Colonic mucosa (tissue), 4 donors: ENCODE results near the gene RAC3. TPM values are rescaled to one million over a fixed set of nuclear protein-coding genes. Genes with fewer than 3 reads are reported as not detected.

ENCODE experiments used
- DNase-seq: peaks from one replicate; pipeline ENCODE4 v3.0.0-alpha.2; 2020
- H3K27ac ChIP-seq: fragments of 200-600 bp; one replicate; pipeline ENCODE4 v1.8.0; 2021
- H3K27me3 ChIP-seq: fragments of 200-600 bp; one replicate; pipeline ENCODE4 v1.8.0; 2021
- H3K36me3 ChIP-seq: fragments of 200-600 bp; one replicate; pipeline ENCODE4 v1.8.0; 2021
- H3K4me1 ChIP-seq: fragments of 200-600 bp; one replicate; pipeline ENCODE4 v1.8.0; 2021; ENCODE audit warnings: mild to moderate bottlenecking
- H3K4me3 ChIP-seq: fragments of 200-600 bp; one replicate; pipeline ENCODE4 v1.8.0; 2021
- H3K9ac ChIP-seq, 2 donors: one replicate each; pipeline ENCODE4 v1.7.0; 2013; ENCODE audit warnings: control low read depth in 2 of 2, low read depth in 2 of 2, low read length in 2 of 2
- H3K9me3 ChIP-seq: fragments of 200-600 bp; one replicate; pipeline ENCODE4 v1.8.0; 2021
- intact Hi-C: fragments of 100-400 bp; cut with DNase I; formaldehyde crosslinking; loops from one replicate; pipeline ENCODE4 v1.14.1; 2022
- total RNA-seq, 2 donors: library from RNA; stranded (reverse); fragmentation: NEBNext Ultra II Directional in 1 of 2; extraction: Animal tissue kit (Norgen Biotek cat#: 25700) in 1 of 2; gene quantifications; one replicate each; pipeline ENCODE4 v1.2.1, GENCODE V29; 2021
- TF ChIP-seq, protein P1 (sequence below): fragments of 200-600 bp; IDR thresholded peaks from one replicate; pipeline ENCODE4 v1.8.0; 2022; ENCODE audit warnings: antibody characterized with exemption, mild to moderate bottlenecking
- donor health status: healthy.
- donor health status: DM: no; HTN: no; CAD: no.
- donor health status: DM: no; HTN: no; CAD: no.

The RAC3 gene
- total RNA-seq, 2 donors from 2014 or later = 7.0 to 16.6 TPM

DNA sequence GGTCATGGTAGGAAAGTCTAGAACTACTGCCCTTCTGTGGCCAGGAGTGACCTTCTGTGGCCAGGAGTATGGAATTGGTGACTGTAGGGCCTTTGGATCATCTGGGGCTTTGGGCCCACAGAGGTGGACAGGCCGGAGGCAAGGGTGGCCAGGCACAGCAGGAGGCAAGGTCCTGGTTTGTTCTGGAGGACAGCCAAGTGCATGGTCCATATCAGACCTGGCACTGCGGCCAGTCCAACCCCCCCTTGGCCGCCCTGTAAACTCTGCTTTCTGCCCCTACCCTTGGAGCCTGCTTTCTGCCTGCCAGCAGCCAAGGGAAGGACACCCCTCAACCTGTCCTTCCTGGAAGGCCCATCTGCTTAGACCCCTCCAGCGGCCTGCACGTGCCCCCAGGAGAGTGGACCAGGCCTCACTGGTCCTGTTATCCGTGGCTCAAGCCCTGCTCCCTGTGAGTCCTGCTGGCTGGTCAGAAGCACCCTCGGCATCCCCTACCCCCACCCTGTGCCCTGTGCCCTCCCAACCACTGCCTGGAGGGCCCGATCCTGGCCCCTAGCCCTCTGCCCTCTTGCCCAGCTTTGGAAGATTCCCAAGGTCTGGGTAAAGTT, 8.3 kb downstream of the RAC3 start:
- Histone ChIP-seq H3K27me3 (no peaks in the 10 kb centered on the region), H3K9ac (no peak overlapping the region), H3K4me1 (peaks cover 10% of the 10 kb centered on the region), H3K9me3 (no peaks in the 10 kb centered on the region), H3K27ac (no peak overlapping the region), H3K36me3 (no peaks in the 10 kb centered on the region), H3K4me3 (no peak overlapping the region)
- DNase-seq = no peak
- TF ChIP-seq, protein P1, sequence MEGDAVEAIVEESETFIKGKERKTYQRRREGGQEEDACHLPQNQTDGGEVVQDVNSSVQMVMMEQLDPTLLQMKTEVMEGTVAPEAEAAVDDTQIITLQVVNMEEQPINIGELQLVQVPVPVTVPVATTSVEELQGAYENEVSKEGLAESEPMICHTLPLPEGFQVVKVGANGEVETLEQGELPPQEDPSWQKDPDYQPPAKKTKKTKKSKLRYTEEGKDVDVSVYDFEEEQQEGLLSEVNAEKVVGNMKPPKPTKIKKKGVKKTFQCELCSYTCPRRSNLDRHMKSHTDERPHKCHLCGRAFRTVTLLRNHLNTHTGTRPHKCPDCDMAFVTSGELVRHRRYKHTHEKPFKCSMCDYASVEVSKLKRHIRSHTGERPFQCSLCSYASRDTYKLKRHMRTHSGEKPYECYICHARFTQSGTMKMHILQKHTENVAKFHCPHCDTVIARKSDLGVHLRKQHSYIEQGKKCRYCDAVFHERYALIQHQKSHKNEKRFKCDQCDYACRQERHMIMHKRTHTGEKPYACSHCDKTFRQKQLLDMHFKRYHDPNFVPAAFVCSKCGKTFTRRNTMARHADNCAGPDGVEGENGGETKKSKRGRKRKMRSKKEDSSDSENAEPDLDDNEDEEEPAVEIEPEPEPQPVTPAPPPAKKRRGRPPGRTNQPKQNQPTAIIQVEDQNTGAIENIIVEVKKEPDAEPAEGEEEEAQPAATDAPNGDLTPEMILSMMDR = no peak
- intact Hi-C loops = loop anchor here (10.0 kb wide), 1 partner anchor 285 kb away; no protein-coding TSS in a partner anchor

DNA sequence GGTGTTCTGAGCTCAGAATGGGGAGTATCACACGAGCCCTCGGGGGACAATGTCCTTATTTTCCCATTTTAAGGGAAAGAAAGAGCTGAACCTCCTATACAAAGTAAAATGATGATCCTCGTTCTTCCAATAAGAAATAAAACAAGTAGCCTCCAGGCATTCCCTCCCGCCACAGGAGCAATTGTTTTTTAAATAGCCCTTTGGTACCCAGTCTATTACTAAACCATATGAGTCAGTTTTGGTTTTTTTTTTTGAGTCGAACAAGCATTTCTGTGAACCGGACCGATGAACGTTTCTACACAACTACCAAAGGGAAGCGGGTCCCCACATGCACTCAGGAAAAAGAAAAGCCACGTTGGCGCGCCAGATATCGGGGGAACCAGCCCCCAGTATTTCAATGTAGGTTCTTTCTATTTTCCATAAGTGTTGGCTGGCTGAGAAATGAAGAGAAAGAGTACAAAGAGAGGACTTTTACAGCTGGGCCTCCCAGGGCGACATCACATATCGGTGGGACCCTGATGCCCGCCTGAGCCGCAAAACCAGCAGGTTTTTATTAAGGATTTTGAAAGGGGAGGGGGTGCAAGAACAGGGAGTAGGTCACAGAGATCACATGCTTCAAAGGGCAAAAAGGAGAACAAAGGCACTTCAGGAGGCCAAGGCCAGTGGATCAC, 9.8 kb downstream of the RAC3 start:
- Histone ChIP-seq H3K9ac (no peak overlapping the region), H3K27ac (no peak overlapping the region), H3K4me1 (peaks cover 9% of the 10 kb centered on the region), H3K4me3 (no peak overlapping the region), H3K36me3 (no peaks in the 10 kb centered on the region), H3K27me3 (no peaks in the 10 kb centered on the region), H3K9me3 (no peaks in the 10 kb centered on the region)
- intact Hi-C loops = no loop called here
- DNase-seq = no peak
- TF ChIP-seq, protein P1 = no peak

DNA sequence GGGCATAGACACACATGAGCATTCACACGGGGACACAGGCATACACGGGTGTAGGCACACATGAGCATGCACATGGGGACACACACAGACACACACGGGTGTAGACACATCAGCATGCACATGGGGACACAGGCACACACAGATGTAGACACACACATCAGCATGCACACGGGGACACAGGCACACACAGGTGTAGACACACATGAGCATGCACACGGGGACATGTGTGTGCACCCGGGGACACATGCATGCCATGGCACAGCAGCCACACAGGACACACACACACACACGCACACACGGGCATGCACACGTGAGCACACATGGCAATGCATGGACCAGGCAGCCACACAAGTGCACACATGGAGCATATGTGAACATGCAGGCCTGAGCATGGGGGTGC, 11.2 kb downstream of the RAC3 start:
- Histone ChIP-seq H3K27ac (no peak overlapping the region), H3K4me3 (no peak overlapping the region), H3K36me3 (no peaks in the 10 kb centered on the region), H3K9me3 (no peaks in the 10 kb centered on the region), H3K9ac (no peak overlapping the region), H3K4me1 (peaks cover 4% of the 10 kb centered on the region), H3K27me3 (no peaks in the 10 kb centered on the region)
- intact Hi-C loops = no loop called here
- no peak for DNase-seq
- TF ChIP-seq, protein P1 = no peak

DNA sequence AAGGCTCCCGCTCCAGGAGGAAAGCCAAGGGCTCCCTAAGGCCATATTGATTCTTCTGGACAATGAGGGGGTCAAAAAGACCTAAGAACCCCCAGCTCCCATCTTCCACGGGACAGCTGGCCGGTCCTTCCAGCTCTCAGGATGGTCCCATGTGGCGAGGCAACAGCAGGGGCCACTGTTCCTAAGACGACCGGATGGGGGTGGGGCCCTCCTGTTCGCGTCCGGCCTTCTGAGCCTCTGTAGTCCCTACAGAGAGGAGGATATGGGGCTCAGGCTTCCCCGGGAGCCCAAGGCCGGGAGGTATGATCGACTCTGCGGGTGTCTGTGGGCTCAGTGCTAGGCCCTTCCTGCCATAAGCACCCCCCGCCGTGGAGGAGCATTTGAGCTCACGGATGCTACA, 12.0 kb downstream of the RAC3 start:
- intact Hi-C loops = no loop called here
- Histone ChIP-seq H3K4me3 (no peak overlapping the region), H3K27me3 (no peaks in the 10 kb centered on the region)

DNA sequence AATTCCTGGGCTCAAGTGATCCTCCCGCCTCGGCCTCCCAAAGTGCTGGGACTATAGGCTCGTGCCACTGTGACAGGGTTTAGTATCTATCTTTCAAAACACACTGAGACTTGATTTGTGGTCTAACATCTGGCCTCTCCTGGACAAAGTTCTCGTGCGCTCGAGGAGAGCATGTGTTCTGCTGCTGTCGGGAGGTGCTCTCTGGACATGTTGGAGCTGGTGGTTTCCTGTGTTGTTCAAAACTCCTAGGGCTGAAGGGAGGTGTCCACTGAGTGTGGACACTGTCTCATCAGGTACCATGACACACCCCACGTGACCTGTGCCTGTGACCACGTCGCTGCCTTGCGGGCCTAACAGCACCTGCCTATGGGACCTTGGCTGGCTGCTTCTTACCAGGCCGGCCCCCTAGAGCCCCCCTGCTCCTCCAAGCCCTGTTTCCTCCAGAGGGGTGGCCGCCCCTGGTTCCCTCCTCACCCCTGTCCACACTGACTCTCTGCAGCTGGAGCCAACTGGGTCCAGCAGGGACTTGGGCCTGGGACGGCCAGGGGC, 14.5 kb downstream of the RAC3 start:
- no peaks in the 10 kb centered on the region for H3K9me3 ChIP-seq
- H3K4me3 ChIP-seq = no peak overlapping the region
- peaks cover 6% of the 10 kb centered on the region for H3K4me1 ChIP-seq
- DNase-seq = no peak
- intact Hi-C loops = no loop called here
- no peaks in the 10 kb centered on the region for H3K36me3 ChIP-seq
- no peaks in the 10 kb centered on the region for H3K27me3 ChIP-seq
- H3K9ac ChIP-seq = no peak overlapping the region
- TF ChIP-seq, protein P1 = no peak
- H3K27ac ChIP-seq = no peak overlapping the region

More for the DNA sequence above, 12.0 kb downstream of the RAC3 start:
- H3K9ac ChIP-seq = no peak overlapping the region
- TF ChIP-seq, protein P1 = no peak
- no peak overlapping the region for H3K27ac ChIP-seq
- H3K9me3 ChIP-seq = no peaks in the 10 kb centered on the region
- no peaks in the 10 kb centered on the region for H3K4me1 ChIP-seq
- DNase-seq = no peak
- H3K36me3 ChIP-seq = no peaks in the 10 kb centered on the region
